NOMO-1 treated with dmso at 0.1 percent for 144 hours (cell line): ENCODE data around the gene CNTNAP5.

ENCODE experiments used
- DNase-seq: peaks from one replicate; lab custom pipeline; 2025; ENCODE audit not compliant: unreplicated experiment; lab: John Stamatoyannopoulos, UW

The CNTNAP5 gene

GRCh38 chr2:124534028-124534427 is 508.9 kb downstream of the CNTNAP5 start:
- no peak for DNase-seq

GRCh38 chr2:124535816-124536215 is 510.7 kb downstream of the CNTNAP5 start:
- DNase-seq, result no peak

- no peak for DNase-seq
These were observed 511.5 kb downstream of the CNTNAP5 start for GRCh38 chr2:124536591-124536990.

- DNase-seq, result no peak
These were observed 513.5 kb downstream of the CNTNAP5 start for GRCh38 chr2:124538549-124538948.

GRCh38 chr2:124540805-124541204 is 515.7 kb downstream of the CNTNAP5 start:
- no peak for DNase-seq

- no peak for DNase-seq
These were observed 518.0 kb downstream of the CNTNAP5 start for GRCh38 chr2:124542932-124543640.

GRCh38 chr2:124547700-124548099 is 522.6 kb downstream of the CNTNAP5 start:
- no peak for DNase-seq

- no peak for DNase-seq
These were observed 533.3 kb downstream of the CNTNAP5 start for GRCh38 chr2:124558277-124558905.

- DNase-seq, result no peak
These were observed 534.1 kb downstream of the CNTNAP5 start for GRCh38 chr2:124559236-124559635.

GRCh38 chr2:124560592-124561112 is 535.6 kb downstream of the CNTNAP5 start:
- DNase-seq, result no peak

GRCh38 chr2:124561486-124561885 is 536.4 kb downstream of the CNTNAP5 start:
- DNase-seq, result no peak

- DNase-seq, result no peak
These were observed 538.3 kb downstream of the CNTNAP5 start for GRCh38 chr2:124563426-124563825.

GRCh38 chr2:124566518-124566970 is 541.5 kb downstream of the CNTNAP5 start:
- DNase-seq, result no peak

GRCh38 chr2:124570872-124571271 is 545.8 kb downstream of the CNTNAP5 start:
- DNase-seq, result no peak

GRCh38 chr2:124571836-124572235 is 546.7 kb downstream of the CNTNAP5 start:
- DNase-seq, result no peak

GRCh38 chr2:124572934-124573634 is 548.0 kb downstream of the CNTNAP5 start:
- DNase-seq, result no peak

GRCh38 chr2:124575497-124575896 is 550.4 kb downstream of the CNTNAP5 start:
- no peak for DNase-seq

- DNase-seq, result no peak
These were observed 555.2 kb downstream of the CNTNAP5 start for GRCh38 chr2:124580263-124580662.

- no peak for DNase-seq
These were observed 557.3 kb downstream of the CNTNAP5 start for GRCh38 chr2:124582387-124582786.

- no peak for DNase-seq
These were observed 559.5 kb downstream of the CNTNAP5 start for GRCh38 chr2:124584615-124585014.

GRCh38 chr2:124585277-124585676 is 560.2 kb downstream of the CNTNAP5 start:
- DNase-seq, result no peak

- DNase-seq, result no peak
These were observed 561.1 kb downstream of the CNTNAP5 start for GRCh38 chr2:124586210-124586609.
